Keratinocyte (primary cell): ENCODE results near the gene LEKR1. TPM values are rescaled to one million over a fixed set of nuclear protein-coding genes. Genes with fewer than 3 reads are reported as not detected.
A peak's percentile ranks its signal among the peaks of the same experiment; 100 is the strongest.
"Not testable (repeated sequence)": the region's sequence is repeated elsewhere in the genome, so short reads cannot be mapped to it uniquely, and the experiment has no call there.

Source experiments
- DNase-seq: peaks from one replicate; pipeline ENCODE4 v3.0.0-alpha.2; 2011; ENCODE audit warnings: low read depth, missing footprints, low spot score
- FAIRE-seq: peaks from 2 replicates; lab custom pipeline; 2011; peaks lifted over from hg19 to GRCh38; lab: Jason Lieb, UNC
- H2AFZ ChIP-seq: 2 replicates; pipeline ENCODE4 v1.6.0; 2012; ENCODE audit warnings: low read length, control low read depth, inconsistent platforms; ENCODE audit not compliant: control insufficient read depth
- H3K27ac ChIP-seq: 2 replicates; pipeline ENCODE4 v1.5.1; 2011; ENCODE audit warnings: low read length; ENCODE audit not compliant: control insufficient read depth, insufficient read depth
- H3K27me3 ChIP-seq: 3 replicates; pipeline ENCODE4 v1.6.0; 2011; ENCODE audit warnings: low read length; ENCODE audit not compliant: control insufficient read depth, insufficient read depth; ENCODE audit errors: extremely low read depth
- H3K36me3 ChIP-seq, 2 experiments: 2 replicates in 1 of 2; 3 replicates in 1 of 2; pipeline ENCODE4 v1.5.1; 2011; ENCODE audit warnings: low read length in 2 of 2, mild to moderate bottlenecking in 1 of 2; ENCODE audit not compliant: control insufficient read depth in 2 of 2, insufficient read depth in 2 of 2; ENCODE audit errors: extremely low read depth in 1 of 2
- H3K4me1 ChIP-seq: 3 replicates; pipeline ENCODE4 v1.5.1; 2011; ENCODE audit warnings: low read length; ENCODE audit not compliant: control insufficient read depth, insufficient read depth; ENCODE audit errors: extremely low read depth
- H3K4me2 ChIP-seq: 3 replicates; pipeline ENCODE4 v1.6.0; 2011; ENCODE audit warnings: low read depth, low read length; ENCODE audit not compliant: control insufficient read depth, insufficient read depth; ENCODE audit errors: extremely low read depth
- H3K4me3 ChIP-seq, 3 experiments: fragments of 200-600 bp in 1 of 3; sonication (generic) in 1 of 3; 2 replicates in 2 of 3; 3 replicates in 1 of 3; pipeline ENCODE4 v1.5.1; 2011 to 2016; ENCODE audit warnings: low read length in 3 of 3, mild to moderate bottlenecking in 3 of 3, control low read depth in 2 of 3, inconsistent platforms in 1 of 3, low read depth in 1 of 3, mixed read lengths in 1 of 3, mixed run types in 1 of 3, moderate library complexity in 1 of 3; ENCODE audit not compliant: control insufficient read depth in 2 of 3, insufficient read depth in 2 of 3; ENCODE audit errors: extremely low read depth in 1 of 3
- H3K79me2 ChIP-seq: 2 replicates; pipeline ENCODE4 v1.6.0; 2012; ENCODE audit warnings: low read length; ENCODE audit not compliant: control insufficient read depth, insufficient read depth
- H3K9ac ChIP-seq: 3 replicates; pipeline ENCODE4 v1.6.0; 2011; ENCODE audit warnings: low read length; ENCODE audit not compliant: control insufficient read depth, insufficient read depth; ENCODE audit errors: extremely low read depth
- H3K9me1 ChIP-seq: 3 replicates; pipeline ENCODE4 v1.6.0; 2011; ENCODE audit warnings: low read length; ENCODE audit not compliant: control insufficient read depth, insufficient read depth; ENCODE audit errors: extremely low read depth
- H3K9me3 ChIP-seq: 2 replicates; pipeline ENCODE4 v1.5.1; 2012; ENCODE audit warnings: low read depth, low read length; ENCODE audit not compliant: control insufficient read depth
- H4K20me1 ChIP-seq: 3 replicates; pipeline ENCODE4 v1.6.0; 2011; ENCODE audit warnings: low read length; ENCODE audit not compliant: control insufficient read depth, insufficient read depth; ENCODE audit errors: extremely low read depth
- CTCF ChIP-seq, 3 experiments: IDR thresholded peaks in 1 of 3; conservative IDR thresholded peaks in 1 of 3; optimal IDR thresholded peaks in 1 of 3; 2 replicates in 2 of 3; 3 replicates in 1 of 3; pipeline versions ENCODE3 to v1.5.1; 2011; ENCODE audit warnings: low read length in 3 of 3, mild to moderate bottlenecking in 3 of 3, moderate library complexity in 2 of 3, control low read depth in 1 of 3, inconsistent platforms in 1 of 3; ENCODE audit not compliant: insufficient read depth in 2 of 3; ENCODE audit errors: extremely low read depth in 1 of 3
- EZH2 ChIP-seq: IDR thresholded peaks from one replicate; pipeline ENCODE4 v1.6.1; 2012; ENCODE audit warnings: inconsistent platforms, mild to moderate bottlenecking, low read length, moderate library complexity
- dilution Hi-C: fragments of 300-500 bp; cut with MboI; formaldehyde crosslinking; loops from one replicate; pipeline ENCODE4 v1.7.0; 2020; ENCODE audit warnings: low sequenced_read_pairs; ENCODE audit not compliant: extremely low pct_ligation_motif_present
- polyA plus RNA-seq, 5 experiments: library from polyadenylated mRNA; depleted of rRNA in 3 of 5; stranded (reverse) in 3 of 5; stranded (forward) in 1 of 5; unstranded in 1 of 5; fragments of >200 nt; gene quantifications; 1 replicate in 1 of 5; 2 replicates in 3 of 5; 3 replicates in 1 of 5; pipeline versions ENCODE4 v1.2.1 to v1.2.3, GENCODE V29; 2011 to 2012; ENCODE audit warnings: missing spikeins in 2 of 5, low read depth in 1 of 5, low replicate concordance in 1 of 5

The LEKR1 gene
- polyA plus RNA-seq, 1 donor (not counting 4 experiments of a cell fraction or from before 2014, with no cell fraction given): 0.63 TPM

- Histone ChIP-seq H3K9ac (no peak overlapping the region), H3K27me3 (no peaks in the 10 kb centered on the region), H3K36me3 (no peaks in the 10 kb centered on the region), H3K4me2 (no peak overlapping the region), H2AFZ (no peak overlapping the region), H3K9me3 (no peaks in the 10 kb centered on the region), H4K20me1 (no peaks in the 10 kb centered on the region), H3K4me3 (no peak overlapping the region), H3K9me1 (no peaks in the 10 kb centered on the region), H3K4me1 (peaks cover 10% of the 10 kb centered on the region), H3K79me2 (no peaks in the 10 kb centered on the region), H3K27ac (no peak overlapping the region)
- FAIRE-seq (no peak), DNase-seq (no peak)
- TF ChIP-seq CTCF (optimal IDR thresholded peaks at IDR 0.05 in 1 of 3, IDR thresholded peaks at IDR 0.05 in 1 of 3, conservative IDR thresholded peaks at IDR 0.05 in 1 of 3; ENCODE audit: extremely low read depth in 1 of 3, insufficient read depth in 2 of 3, low read length in 3 of 3) (no peak), EZH2 (no peak)
- dilution Hi-C loops: no loop called here
These were observed 62.4 kb downstream of the LEKR1 start for GRCh38 chr3:156888576-156888975.

DNA sequence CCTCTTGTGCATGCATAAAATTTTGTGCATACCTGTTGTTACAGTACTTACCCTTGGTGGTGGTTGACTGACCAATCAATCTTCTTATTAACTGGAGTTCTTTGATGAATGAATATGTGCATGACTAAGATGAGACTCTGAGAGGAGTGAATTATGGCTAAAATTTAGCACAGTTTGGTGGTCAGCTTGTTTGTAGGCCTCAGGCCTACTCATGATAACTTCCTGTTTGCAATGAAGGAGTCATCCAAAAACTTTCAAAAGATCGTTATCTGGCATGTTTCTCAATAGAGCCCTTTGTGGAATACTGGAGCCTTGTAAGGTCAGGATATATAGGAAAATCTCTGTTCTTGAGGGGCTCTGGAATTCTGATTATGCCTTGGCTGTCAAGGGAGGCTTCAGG lies 66.5 kb downstream of the LEKR1 start:
- Histone ChIP-seq H4K20me1 (no peaks in the 10 kb centered on the region), H2AFZ (peak overlapping the region; percentile 14), H3K4me3 (no peak overlapping the region), H3K9ac (no peak overlapping the region), H3K79me2 (no peaks in the 10 kb centered on the region), H3K27ac (no peak overlapping the region), H3K4me1 (peaks cover 10% of the 10 kb centered on the region), H3K4me2 (no peak overlapping the region), H3K9me3 (peaks cover 2% of the 10 kb centered on the region), H3K27me3 (no peaks in the 10 kb centered on the region), H3K9me1 (no peaks in the 10 kb centered on the region), H3K36me3 (no peaks in the 10 kb centered on the region)
- dilution Hi-C loops: no loop called here
- TF ChIP-seq EZH2: no peak
- no peak for TF ChIP-seq CTCF (optimal IDR thresholded peaks at IDR 0.05 in 1 of 3, IDR thresholded peaks at IDR 0.05 in 1 of 3, conservative IDR thresholded peaks at IDR 0.05 in 1 of 3; ENCODE audit: extremely low read depth in 1 of 3, insufficient read depth in 2 of 3, low read length in 3 of 3)
- peak; percentile 70 for FAIRE-seq
- DNase-seq: peak; percentile 35

GRCh38 chr3:156895374-156895773 lies 69.2 kb downstream of the LEKR1 start:
- H3K27ac ChIP-seq, H4K20me1 ChIP-seq, H3K79me2 ChIP-seq, H3K4me1 ChIP-seq, H2AFZ ChIP-seq, H3K9me3 ChIP-seq, FAIRE-seq, H3K4me2 ChIP-seq, DNase-seq, H3K9ac ChIP-seq, H3K27me3 ChIP-seq, H3K36me3 ChIP-seq, H3K4me3 ChIP-seq, H3K9me1 ChIP-seq, dilution Hi-C loops: not testable (repeated sequence)

DNA sequence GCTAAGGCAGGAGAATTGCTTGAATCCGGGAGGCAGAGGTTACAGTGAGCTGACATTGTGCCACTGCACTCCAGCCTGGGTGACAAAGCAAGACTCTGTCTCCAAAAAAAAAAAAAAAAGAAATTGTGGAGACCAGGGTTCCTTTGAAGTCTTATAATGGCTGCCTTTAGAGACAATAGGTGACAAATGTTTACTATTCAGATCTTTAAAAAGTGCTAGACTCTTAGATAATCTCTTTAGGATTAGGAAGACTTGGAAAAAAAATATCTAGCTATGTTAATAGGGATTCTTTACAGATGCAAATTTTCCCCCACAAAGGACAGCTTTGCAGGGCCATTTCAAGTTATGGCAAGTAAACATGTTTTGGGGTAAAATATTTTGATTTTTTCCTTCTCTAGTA lies 71.7 kb downstream of the LEKR1 start:
- H4K20me1 ChIP-seq, H3K27me3 ChIP-seq, H3K4me1 ChIP-seq, dilution Hi-C loops, H3K9me3 ChIP-seq, H3K4me3 ChIP-seq, H3K36me3 ChIP-seq, H3K4me2 ChIP-seq, FAIRE-seq, H3K79me2 ChIP-seq, H3K27ac ChIP-seq, H3K9me1 ChIP-seq, H3K9ac ChIP-seq, DNase-seq, H2AFZ ChIP-seq: not testable (repeated sequence)
